22Rv1 (cell line): ENCODE results near the gene FAM83F.

Source experiments
- H3K27ac ChIP-seq: fragments of 450-650 bp; 2 replicates; pipeline ENCODE4 v1.5.1; 2017
- CTCF ChIP-seq: fragments of 450-650 bp; IDR thresholded peaks from 2 replicates; pipeline ENCODE4 v1.5.1; 2017; ENCODE audit warnings: mild to moderate bottlenecking
- ZFX ChIP-seq: fragments of 450-650 bp; IDR thresholded peaks from 2 replicates; pipeline ENCODE4 v1.6.1; 2017; ENCODE audit warnings: antibody characterized with exemption, borderline replicate concordance

Gene FAM83F

GRCh38 chr22:40046126-40046525, 51.4 kb downstream of the FAM83F start:
- H3K27ac ChIP-seq = no peak overlapping the region
- TF ChIP-seq ZFX (no peak), CTCF (no peak)

- H3K27ac ChIP-seq = no peak overlapping the region
These were observed 55.5 kb downstream of the FAM83F start for GRCh38 chr22:40050258-40050657.

GRCh38 chr22:40051322-40051721, 56.6 kb downstream of the FAM83F start:
- TF ChIP-seq ZFX (no peak), CTCF (no peak)
- no peak overlapping the region for H3K27ac ChIP-seq

More at GRCh38 chr22:40050258-40050657, 55.5 kb downstream of the FAM83F start:
- TF ChIP-seq ZFX (no peak), CTCF (no peak)

GRCh38 chr22:40053460-40053859, 58.7 kb downstream of the FAM83F start:
- H3K27ac ChIP-seq = no peak overlapping the region
- TF ChIP-seq ZFX (no peak), CTCF (no peak)

GRCh38 chr22:40054486-40054885, 59.7 kb downstream of the FAM83F start:
- no peak overlapping the region for H3K27ac ChIP-seq
- TF ChIP-seq ZFX (no peak), CTCF (no peak)

GRCh38 chr22:40055143-40055883, 60.6 kb downstream of the FAM83F start:
- no peak overlapping the region for H3K27ac ChIP-seq
- TF ChIP-seq CTCF = no peak

GRCh38 chr22:40056154-40056553, 61.4 kb downstream of the FAM83F start:
- no peak for TF ChIP-seq CTCF
- H3K27ac ChIP-seq = no peak overlapping the region
